Spleen (tissue), 11 donors: ENCODE data around the gene ADAM10. TPM values are rescaled to one million over a fixed set of nuclear protein-coding genes. Genes with fewer than 3 reads are reported as not detected.

Experiments
- DNase-seq: peaks from one replicate; pipeline ENCODE4 v3.0.0-alpha.2; 2020
- H3K27ac ChIP-seq, 8 donors: fragments of 200-600 bp; sonication (generic) in 7 of 8; 1 replicate in 4 of 8; 2 replicates in 4 of 8; pipeline versions ENCODE4 v1.5.0 to v1.8.0; 2016 to 2021; ENCODE audit warnings: inconsistent platforms in 4 of 8, mild to moderate bottlenecking in 4 of 8, moderate library complexity in 1 of 8
- H3K27me3 ChIP-seq, 7 donors: fragments of 200-600 bp; sonication (generic) in 6 of 7; replicated peaks in 1 of 7; 1 replicate in 4 of 7; 2 replicates in 3 of 7; pipeline versions ENCODE4 v1.5.0 to v1.8.0; 2016 to 2021; ENCODE audit warnings: inconsistent platforms in 3 of 7, mild to moderate bottlenecking in 1 of 7
- H3K36me3 ChIP-seq, 6 donors: fragments of 200-600 bp; sonication (generic) in 5 of 6; 1 replicate in 4 of 6; 2 replicates in 2 of 6; pipeline versions ENCODE4 v1.5.0 to v1.8.0; 2016 to 2021; ENCODE audit warnings: inconsistent platforms in 2 of 6
- H3K4me1 ChIP-seq, 6 donors: fragments of 200-600 bp; sonication (generic) in 5 of 6; 1 replicate in 3 of 6; 2 replicates in 3 of 6; pipeline versions ENCODE4 v1.5.0 to v1.8.0; 2016 to 2021; ENCODE audit warnings: inconsistent platforms in 3 of 6
- H3K4me3 ChIP-seq, 8 donors: fragments of 200-600 bp; sonication (generic) in 7 of 8; 1 replicate in 4 of 8; 2 replicates in 4 of 8; pipeline versions ENCODE4 v1.5.0 to v1.8.0; 2016 to 2021; ENCODE audit warnings: inconsistent platforms in 4 of 8, mild to moderate bottlenecking in 4 of 8, moderate library complexity in 2 of 8
- H3K9me3 ChIP-seq, 8 donors: fragments of 200-600 bp; sonication (generic) in 7 of 8; 1 replicate in 4 of 8; 2 replicates in 4 of 8; pipeline versions ENCODE4 v1.5.0 to v1.8.0; 2016 to 2021; ENCODE audit warnings: inconsistent platforms in 4 of 8
- CTCF ChIP-seq, 11 experiments: fragments of 200-600 bp in 7 of 11; fragments of 450-650 bp in 4 of 11; sonication (generic) in 4 of 11; IDR thresholded peaks in 8 of 11; conservative IDR thresholded peaks in 3 of 11; 1 replicate in 7 of 11; 2 replicates in 4 of 11; pipeline versions ENCODE4 v1.4.0 to v1.8.0; 2016 to 2021; ENCODE audit warnings: antibody characterized with exemption in 11 of 11, inconsistent platforms in 4 of 11, mild to moderate bottlenecking in 1 of 11
- POLR2A ChIP-seq, 3 donors: fragments of 450-650 bp; IDR thresholded peaks; one replicate each; pipeline ENCODE4 v1.5.1; 2017; ENCODE audit warnings: antibody characterized with exemption in 3 of 3, mild to moderate bottlenecking in 1 of 3
- POLR2AphosphoS5 ChIP-seq, 3 donors: sonication (generic); formaldehyde crosslinking; IDR thresholded peaks; one replicate each; pipeline ENCODE4 v1.5.1; 2017; ENCODE audit warnings: antibody characterized with exemption in 3 of 3
- WGBS, 5 donors: extraction: QIAGEN DNeasy Blood & Tissue Kit in 3 of 5; methylation state at CpG; one replicate each; pipeline versions ENCODE4 v1.1.5 to v1.1.7; 2013 to 2018; 5-methylcytosine and 5-hydroxymethylcytosine counted together
- intact Hi-C: fragments of 100-400 bp; cut with DNase I; formaldehyde crosslinking; loops from one replicate; pipeline ENCODE4 v1.15.0; 2023; ENCODE audit warnings: low total_unique reads
- polyA plus RNA-seq, 3 donors: library from polyadenylated mRNA; stranded (reverse); fragments of 200-250 nt; gene quantifications; one replicate each; pipeline ENCODE4 v1.2.1, GENCODE V29; 2013
- total RNA-seq, 7 donors: library from RNA; depleted of rRNA in 3 of 7; stranded (reverse); fragments of >200 nt in 3 of 7; fragmentation: NEBNext Ultra II Directional in 4 of 7; extraction: Animal tissue kit (Norgen Biotek cat#: 25700) in 4 of 7; gene quantifications; one replicate each; pipeline versions ENCODE4 v1.1.0 to v1.2.1, GENCODE V29; 2016 to 2021
- donor health status: healthy with polysubstance abuse.
- donor health status: DM: no; HTN: no; CAD: no; lungs with moderate emphysema.
- donor health status: DM: no; HTN: no; CAD: no.
- donor health status: Bipolar disorder and iron deficiency.
- donor health status: healthy.
- donor health status: DM: no; HTN: no; CAD: no.
- donor health status: DM: yes; HTN: yes; CAD: no.

The ADAM10 gene
- total and polyA plus RNA-seq, 10 donors = 7.6 to 205 (median 123) TPM

GRCh38 chr15:58593870-58594269 lies 155.6 kb downstream of the ADAM10 start:
- no peak for DNase-seq
- TF ChIP-seq POLR2A (IDR thresholded peaks at IDR 0.05) (no peak), CTCF (IDR thresholded peaks at IDR 0.05 in 8 of 11, conservative IDR thresholded peaks at IDR 0.05 in 3 of 11) (no peak), POLR2AphosphoS5 (IDR thresholded peaks at IDR 0.05) (no peak)
- Histone ChIP-seq H3K27ac (no peak overlapping the region), H3K36me3 (peaks cover 0 to 59% (median 15%) of the 10 kb centered on the region in 6 donors), H3K4me3 (no peak overlapping the region), H3K27me3 (no peaks in the 10 kb centered on the region), H3K9me3 (no peaks in the 10 kb centered on the region), H3K4me1 (peaks cover 0 to 11% (median 0%) of the 10 kb centered on the region in 6 donors)
- intact Hi-C loops = no loop called here
- 44 to 95% (median 88%) methylated on average over 1 of the region's 1 CpG for WGBS, 5 donors

- no peak overlapping the region for H3K4me3 ChIP-seq
- H3K36me3 ChIP-seq = peaks cover 0 to 31% (median 2%) of the 10 kb centered on the region in 6 donors
- WGBS, 5 donors = 63 to 73% (median 71%) methylated on average over 1 of the region's 1 CpG
- H3K27ac ChIP-seq = no peak overlapping the region
- intact Hi-C loops = no loop called here
- no peak for DNase-seq
- H3K9me3 ChIP-seq = no peaks in the 10 kb centered on the region
- no peaks in the 10 kb centered on the region for H3K4me1 ChIP-seq
- TF ChIP-seq POLR2AphosphoS5 (IDR thresholded peaks at IDR 0.05) (no peak), CTCF (IDR thresholded peaks at IDR 0.05 in 8 of 11, conservative IDR thresholded peaks at IDR 0.05 in 3 of 11) (no peak), POLR2A (IDR thresholded peaks at IDR 0.05) (no peak)
- H3K27me3 ChIP-seq = no peaks in the 10 kb centered on the region
Observed at GRCh38 chr15:58590926-58591325, 158.6 kb downstream of the ADAM10 start.

GRCh38 chr15:58590236-58590635 lies 159.3 kb downstream of the ADAM10 start:
- WGBS, 5 donors = 95 to 100% (median 97%) methylated on average over 1 of the region's 1 CpG
- Histone ChIP-seq H3K27ac (no peak overlapping the region), H3K4me3 (no peak overlapping the region), H3K36me3 (peaks cover 0 to 24% (median 2%) of the 10 kb centered on the region in 6 donors), H3K9me3 (no peaks in the 10 kb centered on the region), H3K27me3 (no peaks in the 10 kb centered on the region), H3K4me1 (peaks cover 0 to 7% (median 2%) of the 10 kb centered on the region in 6 donors)
- intact Hi-C loops = no loop called here
- no peak for TF ChIP-seq POLR2AphosphoS5 (IDR thresholded peaks at IDR 0.05)
- no peak for TF ChIP-seq POLR2A (IDR thresholded peaks at IDR 0.05)
- no peak for TF ChIP-seq CTCF (IDR thresholded peaks at IDR 0.05 in 8 of 11, conservative IDR thresholded peaks at IDR 0.05 in 3 of 11)
- DNase-seq = no peak

GRCh38 chr15:58589047-58589446 lies 160.5 kb downstream of the ADAM10 start:
- Histone ChIP-seq H3K27ac (no peak overlapping the region), H3K4me1 (peaks cover 0 to 11% (median 3%) of the 10 kb centered on the region in 6 donors), H3K4me3 (no peak overlapping the region), H3K9me3 (no peaks in the 10 kb centered on the region), H3K27me3 (no peaks in the 10 kb centered on the region), H3K36me3 (peaks cover 0 to 12% (median 2%) of the 10 kb centered on the region in 6 donors)
- TF ChIP-seq POLR2A (IDR thresholded peaks at IDR 0.05) (no peak), CTCF (IDR thresholded peaks at IDR 0.05 in 8 of 11, conservative IDR thresholded peaks at IDR 0.05 in 3 of 11) (no peak)
- DNase-seq = no peak
- intact Hi-C loops = no loop called here
- 87 to 97% (median 91%) methylated on average over 3 of the region's 3 CpGs for WGBS, 5 donors
